HG03108 (cell line): ENCODE data around the gene TTC23.
"Not testable (repeated sequence)": the region's sequence is repeated elsewhere in the genome, so short reads cannot be mapped to it uniquely, and the experiment has no call there.

Experiments used
- ATAC-seq: cut with Tn5 transposase; IDR thresholded peaks from one replicate; pipeline ENCODE4 v1.9.1; 2021; ENCODE audit warnings: moderate library complexity; ENCODE audit not compliant: unreplicated experiment

TTC23 gene

GRCh38 chr15:99250494-99250856 lies 1.1 kb upstream of the TTC23 start:
- no peak for ATAC-seq

GRCh38 chr15:99250001-99250400 lies 620 bp upstream of the TTC23 start:
- no peak for ATAC-seq

- ATAC-seq, result no peak
Observed at GRCh38 chr15:99248000-99248715, 1.2 kb downstream of the TTC23 start.

- ATAC-seq, result no peak
Observed at GRCh38 chr15:99247062-99247461, 2.3 kb downstream of the TTC23 start.

GRCh38 chr15:99244306-99244705 lies 5.1 kb downstream of the TTC23 start:
- ATAC-seq, result no peak

GRCh38 chr15:99241752-99242151 lies 7.6 kb downstream of the TTC23 start:
- no peak for ATAC-seq

GRCh38 chr15:99239545-99240198 lies 9.7 kb downstream of the TTC23 start:
- peak; percentile 88 for ATAC-seq

GRCh38 chr15:99238849-99239248 lies 10.5 kb downstream of the TTC23 start:
- no peak for ATAC-seq

- not testable (repeated sequence) for ATAC-seq
Observed at GRCh38 chr15:99234160-99234559, 15.2 kb downstream of the TTC23 start.

GRCh38 chr15:99232740-99233139 lies 16.6 kb downstream of the TTC23 start:
- no peak for ATAC-seq

GRCh38 chr15:99230867-99231266 lies 18.5 kb downstream of the TTC23 start:
- ATAC-seq, result no peak

GRCh38 chr15:99228120-99228770 lies 21.1 kb downstream of the TTC23 start:
- ATAC-seq, result no peak

- ATAC-seq, result no peak
Observed at GRCh38 chr15:99226802-99227201, 22.6 kb downstream of the TTC23 start.

- ATAC-seq, result no peak
Observed at GRCh38 chr15:99224372-99225214, 24.8 kb downstream of the TTC23 start.

- peak; percentile 49 for ATAC-seq
Observed at GRCh38 chr15:99213187-99213811, 36.1 kb downstream of the TTC23 start.

GRCh38 chr15:99212406-99212805 lies 37.0 kb downstream of the TTC23 start:
- no peak for ATAC-seq

- no peak for ATAC-seq
Observed at GRCh38 chr15:99211926-99212325, 37.5 kb downstream of the TTC23 start.

GRCh38 chr15:99210334-99210733 lies 39.0 kb downstream of the TTC23 start:
- ATAC-seq, result no peak

GRCh38 chr15:99209326-99209725 lies 40.1 kb downstream of the TTC23 start:
- ATAC-seq, result no peak

- ATAC-seq, result no peak
Observed at GRCh38 chr15:99207672-99208071, 41.7 kb downstream of the TTC23 start.

- ATAC-seq, result no peak
Observed at GRCh38 chr15:99202176-99202552, 47.2 kb downstream of the TTC23 start.
